Stimulated activated CD4-positive, alpha-beta T cell treated with anti-CD3 and anti-CD28 coated beads, Interleukin-1b, Interleukin-23, amount 100 ng/mL, for 48 hours (primary cell): ENCODE results near the gene PLXNB1.

Experiments
- DNase-seq: peaks from one replicate; pipeline ENCODE4 v3.0.0-alpha.2; 2020

PLXNB1 gene

DNA sequence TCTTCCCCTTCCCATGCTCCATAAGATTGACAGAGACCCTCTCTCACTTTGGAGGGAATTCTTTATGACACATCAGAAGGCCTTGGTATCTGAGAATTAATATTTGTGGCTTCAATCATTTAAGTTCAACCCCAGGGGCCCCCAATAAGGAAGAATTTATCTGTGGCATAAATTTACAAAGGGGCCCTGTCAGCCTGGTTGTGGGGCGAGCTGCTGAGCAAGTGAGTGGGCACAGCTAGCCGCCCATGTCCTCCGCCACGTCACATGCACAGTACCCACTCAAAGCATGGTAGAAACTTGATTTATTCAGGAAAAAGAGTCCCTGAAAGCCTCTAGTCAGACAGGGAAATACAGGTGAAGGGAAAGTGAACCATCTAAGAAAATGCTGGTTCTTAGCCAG, 13.3 kb downstream of the PLXNB1 start:
- DNase-seq = no peak

DNA sequence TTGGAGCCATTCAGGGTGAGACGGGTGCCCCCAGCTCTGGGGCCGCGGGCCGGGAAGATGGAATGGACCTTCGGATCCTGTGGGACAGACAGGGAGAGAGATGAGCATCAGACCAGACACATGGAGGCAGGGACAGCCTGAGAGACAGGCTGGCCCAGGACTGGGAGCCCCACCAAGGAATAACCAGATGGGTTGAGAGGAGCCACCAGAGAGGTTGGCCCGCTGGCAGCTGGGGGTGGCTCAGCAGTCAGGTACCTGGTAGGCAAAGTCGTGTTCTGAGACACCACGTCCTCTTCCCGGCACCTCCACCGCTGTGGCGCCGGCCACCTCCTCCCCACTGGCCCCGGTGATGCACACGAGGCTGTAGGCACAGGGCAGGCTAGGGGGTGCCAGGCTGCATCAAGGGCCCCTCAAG, 13.8 kb downstream of the PLXNB1 start:
- DNase-seq = no peak

DNA sequence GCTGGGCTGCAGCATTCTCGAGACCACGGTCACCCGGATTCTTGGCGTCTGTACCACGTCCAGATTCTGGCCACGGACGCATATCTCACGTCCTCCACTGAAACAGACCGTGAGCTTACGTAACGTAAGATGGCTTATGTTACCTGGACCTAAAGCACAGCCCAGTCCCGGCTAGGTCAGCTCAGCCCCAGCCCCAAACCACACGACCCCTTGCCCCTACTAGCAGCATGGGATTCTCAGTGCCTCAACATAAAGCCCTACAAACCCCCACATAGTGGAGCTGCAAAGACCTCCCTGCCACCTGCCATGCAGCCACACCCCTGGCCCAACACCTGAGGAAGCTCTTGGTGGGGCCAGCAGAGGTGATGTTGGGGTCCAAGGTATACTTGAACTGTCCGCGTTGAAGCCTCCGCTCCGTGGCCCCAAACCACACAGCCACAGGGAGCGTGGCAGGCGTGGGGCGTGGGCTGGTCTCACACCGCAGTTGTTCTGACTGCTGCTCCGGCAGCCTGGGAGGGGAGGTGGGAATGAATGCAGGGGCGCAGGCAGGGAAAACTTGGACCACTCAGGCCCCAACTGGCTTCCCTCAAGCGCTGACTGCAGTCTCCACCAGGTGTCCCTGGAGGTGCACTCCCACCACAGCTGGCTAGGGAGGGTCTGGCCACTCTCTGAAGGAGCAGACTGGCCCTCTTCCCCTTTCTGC, 14.5 kb downstream of the PLXNB1 start:
- DNase-seq = no peak

DNA sequence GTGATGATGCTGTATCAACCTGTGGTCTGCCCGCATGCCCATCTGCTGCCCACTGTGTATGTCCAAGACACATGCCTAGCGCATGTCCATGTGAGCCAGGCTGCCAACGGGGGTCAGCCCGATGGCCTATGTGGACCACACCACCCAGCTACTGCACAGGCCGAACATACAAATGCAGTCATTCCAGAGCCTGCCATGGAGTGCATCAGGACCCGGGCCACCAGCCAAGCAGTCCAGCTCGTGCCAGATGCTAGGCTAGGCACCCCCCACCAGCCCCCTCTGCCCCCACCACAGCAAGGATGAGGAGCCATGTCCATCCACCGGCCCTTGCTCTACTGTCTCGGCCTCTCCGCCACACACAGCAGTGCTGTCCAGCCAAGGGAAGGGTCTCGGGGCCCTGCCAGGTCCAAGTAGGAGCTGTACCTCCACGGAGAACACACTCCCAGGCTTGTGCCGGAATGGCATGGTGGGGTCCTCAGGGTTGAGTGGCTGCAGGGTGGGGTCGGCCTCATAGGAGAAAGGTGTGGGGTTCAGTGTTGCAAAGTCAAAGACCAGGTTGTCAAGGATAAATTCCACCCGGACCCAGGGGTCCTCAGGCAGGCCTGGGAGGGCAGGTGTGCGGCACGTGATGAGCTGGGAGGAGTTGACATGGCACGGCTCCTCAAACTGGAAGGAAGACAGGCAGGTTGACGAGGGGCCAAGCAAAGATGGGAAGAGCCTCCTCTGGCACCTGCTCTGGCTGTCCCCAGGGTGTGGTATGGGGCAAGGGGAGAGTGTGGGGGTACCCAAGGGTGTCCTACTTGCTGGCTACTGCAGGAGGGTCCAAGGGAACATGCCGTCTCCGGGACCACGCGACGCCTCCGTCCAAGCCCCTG, 15.3 kb downstream of the PLXNB1 start:
- DNase-seq = no peak

DNA sequence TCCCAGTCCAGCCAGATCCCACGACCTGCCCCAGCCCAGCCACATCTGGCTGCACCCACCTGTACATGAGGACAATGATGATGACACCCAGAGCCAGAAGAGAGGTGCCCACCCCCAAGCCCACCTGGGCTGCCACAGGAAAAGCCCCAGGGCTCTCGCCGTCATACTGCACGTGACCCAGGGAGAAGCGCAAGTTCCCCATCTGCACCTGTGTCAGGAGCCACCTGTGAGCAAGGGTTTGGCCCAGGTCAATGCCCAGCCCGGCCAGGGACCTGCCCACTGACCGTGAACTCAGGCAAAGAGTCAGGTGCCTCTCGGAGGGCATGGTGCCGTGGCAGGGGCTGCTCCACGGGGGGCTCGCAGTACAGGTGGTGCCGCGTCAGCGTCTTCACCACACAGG, 16.3 kb downstream of the PLXNB1 start:
- no peak for DNase-seq

DNA sequence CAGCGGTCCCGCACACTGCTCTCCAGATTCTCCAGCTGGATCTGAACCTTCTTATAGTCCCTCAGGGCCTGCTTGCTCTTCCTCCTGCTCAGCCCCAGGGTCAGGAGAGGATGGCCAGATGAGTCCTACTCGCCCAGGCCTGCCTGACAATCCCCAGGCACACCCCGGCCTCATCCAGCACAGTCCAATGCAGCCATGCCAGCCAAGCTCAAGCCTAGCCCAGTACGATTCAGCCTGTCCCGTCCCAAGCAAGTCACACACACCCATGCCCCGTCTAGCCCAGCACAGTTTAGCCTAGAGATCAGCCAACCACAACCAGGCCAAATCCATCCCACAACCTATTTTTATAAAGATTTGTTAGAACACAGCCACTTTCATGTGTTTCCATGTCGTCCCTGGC, 16.8 kb downstream of the PLXNB1 start:
- DNase-seq = no peak

DNA sequence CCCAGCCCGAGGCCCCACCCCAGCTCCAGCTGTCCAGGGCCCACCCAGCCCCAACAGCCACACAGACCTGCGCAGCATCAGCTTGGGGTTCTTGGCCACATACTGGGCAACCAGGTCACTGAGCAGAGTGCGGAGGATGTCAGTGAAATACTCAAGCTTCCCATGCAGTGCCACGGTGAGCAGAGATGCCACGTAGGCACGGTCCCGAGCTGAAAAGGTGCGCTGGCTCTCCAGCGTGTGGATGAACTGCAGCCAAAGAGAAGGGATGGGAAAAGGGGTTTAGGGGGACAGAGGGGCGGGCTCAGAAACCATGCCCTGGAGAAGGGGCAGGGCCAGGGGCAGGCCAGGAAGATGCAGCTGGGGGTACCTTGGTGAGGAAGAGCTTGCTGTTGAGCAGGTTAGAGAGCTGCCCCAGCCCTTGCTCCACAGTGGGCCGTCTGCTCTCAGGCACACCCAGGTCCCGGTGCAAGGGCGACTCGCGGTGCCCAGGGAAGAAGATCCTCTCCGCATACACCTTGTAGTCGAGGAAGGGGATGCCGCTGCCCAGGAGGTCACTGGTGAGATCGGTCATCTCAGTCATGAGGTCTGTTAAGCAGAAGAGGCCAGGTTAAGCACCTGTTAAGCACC, 17.4 kb downstream of the PLXNB1 start:
- no peak for DNase-seq

DNA sequence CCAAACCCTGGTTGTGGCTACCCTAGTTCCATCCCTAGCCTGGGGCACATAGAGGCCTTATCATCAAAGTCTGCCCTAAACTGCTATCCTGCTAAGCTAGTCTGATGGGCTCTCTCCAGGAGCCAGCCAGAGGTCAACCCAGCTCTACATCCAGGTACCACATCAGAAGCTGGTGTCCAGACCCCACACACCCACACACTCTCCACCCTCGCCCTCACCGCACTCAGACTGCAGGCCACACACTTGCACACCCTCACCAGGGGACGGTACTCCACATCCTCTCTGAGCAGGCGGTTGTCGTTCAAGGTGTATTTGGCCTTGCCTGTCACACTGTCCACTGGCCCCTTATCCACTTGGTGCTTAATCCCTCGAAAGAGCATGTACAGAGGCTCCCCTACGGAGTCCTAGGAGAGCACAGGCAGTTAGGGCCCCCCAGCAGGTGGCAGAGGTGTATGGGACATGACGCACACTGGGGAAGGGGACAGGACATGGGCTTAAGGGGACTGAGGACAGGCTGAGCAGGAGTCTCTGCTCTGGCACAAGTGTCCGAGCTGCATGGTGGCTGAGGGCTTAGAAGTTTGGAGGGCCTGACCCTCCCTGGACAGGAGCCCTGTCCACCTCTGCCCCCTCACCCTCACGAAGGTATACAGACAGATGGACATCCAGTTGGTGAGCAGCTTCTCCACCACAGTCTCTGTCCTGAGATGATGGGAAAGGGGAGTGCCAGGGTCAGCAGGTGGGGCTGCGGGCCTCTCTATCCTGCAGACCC, 18.1 kb downstream of the PLXNB1 start:
- no peak for DNase-seq

DNA sequence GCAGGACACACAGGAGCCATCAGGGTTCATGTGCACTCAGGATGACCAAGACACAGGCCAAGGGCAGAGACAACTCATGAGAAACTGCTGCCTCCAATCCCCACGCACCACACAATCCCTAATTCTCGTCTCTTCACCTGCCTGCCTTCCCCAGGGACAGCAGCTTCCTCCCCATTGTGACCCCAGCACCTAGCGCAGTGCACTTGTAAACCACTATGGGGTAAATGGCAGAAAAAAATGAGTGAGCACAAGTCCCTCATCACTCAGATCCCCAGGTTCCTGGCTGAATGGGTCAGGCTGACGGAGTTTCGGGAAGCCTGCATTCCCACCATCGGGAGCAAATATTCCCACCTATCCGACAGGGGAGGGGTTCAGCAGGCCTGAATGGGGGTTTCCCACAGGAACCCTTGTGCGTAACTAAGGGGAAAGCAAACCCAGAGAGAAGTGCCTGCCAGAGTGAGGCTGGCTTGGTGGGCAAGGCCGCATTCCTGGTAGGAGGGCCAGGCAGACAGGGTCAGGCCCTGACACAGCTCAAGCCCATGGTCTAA, 18.8 kb downstream of the PLXNB1 start:
- DNase-seq = no peak

DNA sequence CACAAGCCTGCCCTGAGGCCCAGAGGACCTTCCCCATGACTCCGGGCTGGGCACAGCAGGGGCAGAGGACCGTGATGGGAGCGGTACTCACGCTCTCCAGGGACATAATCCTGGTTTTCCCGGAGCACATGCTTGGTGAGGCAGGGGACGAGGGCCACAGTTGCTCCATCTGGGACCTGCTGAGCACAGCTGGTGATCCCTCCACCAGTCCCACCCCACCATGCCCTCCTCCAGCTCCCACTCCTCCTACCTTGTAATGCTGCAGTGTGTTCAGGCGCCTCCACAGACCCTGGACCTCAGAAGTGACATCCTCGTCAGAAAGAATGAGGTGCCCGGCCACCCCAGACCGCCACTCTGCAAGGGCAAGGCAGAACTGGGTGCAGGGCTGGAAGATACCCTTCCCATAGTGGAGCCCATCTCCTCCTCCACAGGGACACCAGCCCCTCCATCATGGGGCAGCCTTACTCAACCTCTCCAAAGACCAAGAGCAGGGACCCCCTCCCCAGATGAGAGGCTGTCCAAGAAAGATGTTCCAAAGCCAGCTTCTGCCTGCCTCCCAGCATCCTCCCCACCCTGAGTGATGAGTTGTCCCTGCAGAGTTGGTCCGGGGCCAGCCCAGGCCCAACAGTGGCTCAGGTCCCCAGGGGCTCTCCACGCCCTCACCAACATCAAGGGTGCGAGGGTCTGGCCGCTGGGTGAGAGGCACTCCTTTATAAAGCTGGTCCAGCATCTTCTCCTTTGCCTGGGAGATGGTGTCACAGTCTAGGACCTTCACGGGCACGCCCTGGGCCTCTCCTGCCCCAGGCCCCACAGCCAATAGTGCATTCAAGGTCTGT, 19.5 kb downstream of the PLXNB1 start:
- no peak for DNase-seq

DNA sequence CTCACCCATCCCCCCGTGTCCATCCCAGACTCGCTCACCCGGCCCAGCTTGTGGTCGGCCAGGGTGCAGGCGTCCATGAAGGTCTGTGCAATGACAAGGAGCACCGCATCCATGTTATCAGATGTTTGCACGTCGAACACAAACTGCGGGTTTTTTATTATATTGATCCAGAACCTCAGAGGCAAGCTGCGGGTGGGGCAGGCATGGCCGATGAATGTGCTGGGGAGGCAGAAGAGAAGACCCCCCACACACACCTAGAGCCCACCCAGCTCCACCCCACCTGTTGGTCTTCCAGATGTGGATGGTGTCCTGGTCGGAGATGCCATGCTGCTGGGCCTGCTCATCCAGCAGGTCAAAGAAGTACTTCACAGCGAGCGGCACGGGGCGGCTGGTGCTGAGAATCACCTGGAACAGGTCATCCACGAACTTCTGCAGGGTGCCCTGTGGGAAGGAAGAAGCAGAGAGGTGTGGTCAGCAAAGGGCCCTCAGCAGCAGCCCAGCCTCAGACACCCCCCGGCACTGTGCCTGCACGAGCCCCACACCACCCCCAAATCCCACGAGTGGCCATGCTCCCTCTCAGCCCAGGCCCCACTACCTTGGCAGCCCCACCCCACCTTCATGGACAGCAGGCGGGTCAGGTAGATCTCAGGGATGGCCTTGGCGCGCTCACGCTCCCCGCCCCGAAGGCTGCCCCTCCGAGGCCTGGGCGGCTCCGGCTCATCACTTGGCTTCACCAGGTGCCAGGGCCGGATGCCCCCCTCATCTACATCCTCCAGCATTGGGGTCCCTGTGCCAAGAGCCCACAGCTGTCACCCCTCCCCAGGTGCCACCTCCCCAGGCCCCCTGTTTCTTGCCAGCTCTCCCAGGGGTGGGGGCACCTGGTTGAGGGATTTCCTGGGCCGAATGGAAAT, 20.3 kb downstream of the PLXNB1 start:
- DNase-seq = no peak

DNA sequence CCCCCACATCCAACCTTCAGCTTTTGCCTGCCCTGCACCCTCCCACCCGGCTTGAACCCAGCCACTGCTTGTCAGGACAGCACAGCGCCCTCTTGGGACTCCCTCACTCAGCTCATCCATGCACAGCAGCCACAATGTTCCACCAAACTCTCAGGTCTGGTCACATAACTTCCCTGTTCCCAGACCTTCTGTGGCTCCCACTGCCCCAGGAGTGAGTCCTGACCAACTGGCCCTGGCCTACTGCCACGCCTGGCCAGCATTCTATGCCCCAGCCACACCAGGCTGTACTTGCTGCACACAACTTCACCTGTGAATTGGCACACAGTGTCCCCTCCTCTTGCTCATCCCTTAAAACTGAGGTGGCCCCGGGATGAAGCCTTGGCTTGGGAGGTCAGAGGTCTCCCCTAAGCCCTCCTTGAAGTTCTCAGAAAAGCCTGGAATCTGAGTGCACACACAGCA, 21.0 kb downstream of the PLXNB1 start:
- DNase-seq = no peak

DNA sequence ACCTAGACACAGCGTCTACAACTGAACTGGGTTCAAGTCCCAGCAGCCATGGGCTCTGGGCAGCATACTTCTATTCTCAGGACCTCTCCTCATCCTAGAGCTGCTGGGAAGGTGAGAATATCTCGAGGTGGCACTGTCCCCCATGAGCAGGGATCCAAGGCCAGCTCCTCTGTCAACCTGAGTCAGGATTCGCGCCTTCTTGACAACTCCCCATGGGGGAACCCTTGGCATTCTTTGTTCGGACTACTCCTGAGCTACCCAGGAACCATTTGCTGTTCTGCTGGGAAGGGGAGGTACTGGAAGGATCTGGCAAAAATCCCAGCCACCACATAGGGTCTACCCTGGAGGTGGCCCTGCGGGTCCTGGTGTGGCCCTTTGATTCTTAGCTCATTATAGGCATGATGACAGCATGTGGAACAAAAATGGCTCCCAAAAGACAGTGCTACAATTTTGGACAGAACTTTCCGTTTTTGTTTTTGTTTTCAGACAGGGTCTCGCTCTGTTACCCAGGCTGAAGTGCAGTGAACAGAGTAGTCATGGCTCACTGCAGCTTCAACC, 22.3 kb downstream of the PLXNB1 start:
- DNase-seq = no peak

DNA sequence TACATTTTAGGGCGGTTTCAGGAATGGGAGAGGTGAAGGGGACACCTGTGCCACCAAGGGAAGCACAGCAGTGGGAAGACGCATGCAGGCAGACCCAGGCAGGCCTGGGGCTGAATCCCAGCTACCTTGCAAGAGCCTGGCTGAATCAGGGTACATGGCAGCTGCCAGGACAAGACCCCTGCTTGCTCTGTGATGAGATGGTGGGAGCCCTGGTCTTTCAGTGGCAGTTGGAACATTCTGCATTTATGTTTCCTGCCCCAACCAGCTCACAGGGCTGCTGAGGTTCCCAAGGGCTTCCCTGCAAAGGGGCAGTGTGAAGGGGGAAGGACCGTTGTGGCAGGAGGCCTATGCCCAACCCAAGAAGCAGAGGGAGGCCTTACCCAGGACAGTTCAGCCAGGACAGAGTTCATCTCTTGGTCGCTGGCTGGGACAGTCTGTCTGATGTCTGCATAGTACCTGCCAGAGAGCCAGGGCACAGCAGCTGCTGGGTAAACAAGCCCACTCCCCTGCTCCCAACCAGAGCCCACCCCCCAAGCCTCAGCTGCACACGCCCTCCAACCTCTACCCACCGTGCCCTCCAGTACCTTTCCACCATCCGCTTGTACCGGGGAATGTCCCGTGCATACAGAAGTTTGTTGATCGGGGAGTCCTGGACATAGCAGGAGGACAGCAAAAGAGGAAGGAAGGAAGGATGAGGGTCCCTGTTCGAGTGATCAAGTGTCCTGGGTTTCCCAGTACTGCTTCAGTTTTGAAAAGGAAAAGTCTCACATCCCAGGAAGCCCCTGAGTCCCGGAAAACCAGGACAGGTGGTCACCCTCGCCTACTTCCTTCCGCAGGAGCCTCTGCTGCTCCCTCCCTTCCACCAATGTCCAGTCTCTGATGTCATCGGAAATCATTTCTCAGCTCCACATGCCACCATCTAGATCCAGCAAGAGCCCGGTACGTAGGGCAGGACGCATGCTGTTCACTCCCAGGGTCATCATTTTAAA, 23.1 kb downstream of the PLXNB1 start:
- DNase-seq = no peak

DNA sequence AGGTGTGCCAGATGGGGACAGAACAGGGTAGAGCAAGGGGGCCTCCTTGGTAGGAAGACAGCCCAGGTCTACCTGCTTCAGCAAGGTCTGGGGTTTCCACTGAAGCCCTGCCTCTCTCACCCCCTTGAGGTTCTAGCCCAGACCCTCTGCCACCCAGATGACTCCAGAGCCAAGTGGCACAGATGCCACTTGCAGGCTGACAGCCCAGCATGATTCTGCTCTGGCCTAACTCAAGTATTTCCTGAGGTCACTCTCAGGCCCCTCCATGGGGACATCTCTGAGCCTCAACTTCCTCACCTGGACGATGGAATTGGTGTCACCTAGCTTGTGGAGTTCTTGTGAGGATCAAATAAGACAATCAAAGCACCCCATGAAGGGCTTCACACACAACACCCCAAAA, 23.9 kb downstream of the PLXNB1 start:
- DNase-seq = no peak

DNA sequence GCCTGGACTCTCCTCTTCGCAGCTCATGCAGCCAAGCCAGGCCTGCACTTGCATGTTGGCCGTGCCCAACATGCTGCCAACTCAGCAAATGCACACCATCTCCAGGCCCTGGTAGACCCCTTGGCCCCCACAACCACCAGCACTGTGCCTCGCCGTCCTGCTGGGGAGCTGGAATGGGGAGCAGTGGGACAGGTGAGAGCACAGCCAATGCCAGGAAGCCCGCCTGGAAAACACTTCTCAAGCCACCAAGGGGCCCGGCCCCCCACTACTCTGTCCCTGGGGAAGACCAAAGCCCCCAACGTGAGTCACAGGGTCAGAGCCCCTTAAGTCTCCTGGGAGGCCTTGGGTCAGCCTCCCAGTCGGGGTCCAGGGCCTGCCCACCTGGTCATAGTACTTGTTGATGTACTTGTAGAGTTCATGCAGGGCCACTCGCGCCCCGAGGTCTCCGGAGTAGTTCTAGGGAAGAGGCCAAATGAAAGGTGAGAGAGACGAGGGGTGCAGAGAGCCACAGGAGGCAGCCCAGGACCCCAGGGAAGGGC, 24.5 kb downstream of the PLXNB1 start:
- DNase-seq = no peak

DNA sequence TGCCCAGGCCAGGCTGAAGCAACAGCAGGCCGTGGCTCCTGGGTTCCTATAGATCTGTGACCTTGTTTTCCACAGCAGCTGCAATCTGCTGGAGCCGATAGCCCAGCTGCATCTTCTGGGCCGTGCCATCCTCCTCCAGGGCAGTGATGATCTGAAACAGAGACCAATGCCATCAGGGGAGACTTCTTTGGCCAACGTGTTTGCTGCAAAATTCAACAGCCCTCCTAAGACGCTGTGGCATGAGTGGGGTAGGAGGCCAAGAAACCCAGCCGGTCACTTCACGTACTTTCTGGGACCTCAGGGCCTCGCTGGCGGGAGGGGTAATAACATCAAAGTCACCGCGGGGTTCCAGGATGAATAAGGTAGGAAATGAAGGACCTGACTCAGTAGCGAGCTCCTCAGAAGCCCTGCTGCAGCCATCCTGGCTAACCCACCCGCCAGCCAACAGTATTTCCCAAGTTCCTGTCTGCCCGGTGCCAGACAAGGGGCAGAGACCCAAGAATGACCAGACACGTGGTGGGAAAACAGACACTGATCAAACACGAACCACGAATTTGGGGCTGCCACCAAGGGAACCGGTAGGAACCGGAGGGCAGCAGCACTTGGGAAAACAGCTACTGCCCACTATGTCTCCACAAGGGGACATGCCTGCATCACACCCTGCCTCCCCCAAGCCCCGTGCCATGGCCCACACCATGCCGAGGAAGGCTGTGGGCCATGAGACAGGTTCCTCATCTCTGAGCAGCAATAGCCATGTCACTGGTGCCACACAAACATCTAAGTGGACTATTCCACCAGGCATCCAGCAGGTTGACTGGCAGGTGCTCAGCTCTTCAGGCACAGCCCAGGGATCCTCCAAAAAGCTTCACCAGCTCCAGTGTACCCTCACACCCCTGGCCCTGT, 25.2 kb downstream of the PLXNB1 start:
- DNase-seq = no peak
